Mesenteric fat pad (tissue), 1 donor: ENCODE results near the gene SARNP. TPM values are rescaled to one million over a fixed set of nuclear protein-coding genes. Genes with fewer than 3 reads are reported as not detected.
"Not testable (repeated sequence)": the region's sequence is repeated elsewhere in the genome, so short reads cannot be mapped to it uniquely, and the experiment has no call there.

Source experiments
- DNase-seq: peaks from one replicate; pipeline ENCODE4 v3.0.0-alpha.2; 2020; ENCODE audit warnings: low spot score
- total RNA-seq: library from RNA; stranded (reverse); fragmentation: NEBNext Ultra II Directional; extraction: Animal tissue kit (Norgen Biotek cat#: 25700); gene quantifications from one replicate; pipeline ENCODE4 v1.2.1, GENCODE V29; 2021
- donor health status: DM: yes; HTN: yes; CAD: no.

The SARNP gene
- total RNA-seq, 1 donor from 2014 or later, result 39.0 TPM

DNA sequence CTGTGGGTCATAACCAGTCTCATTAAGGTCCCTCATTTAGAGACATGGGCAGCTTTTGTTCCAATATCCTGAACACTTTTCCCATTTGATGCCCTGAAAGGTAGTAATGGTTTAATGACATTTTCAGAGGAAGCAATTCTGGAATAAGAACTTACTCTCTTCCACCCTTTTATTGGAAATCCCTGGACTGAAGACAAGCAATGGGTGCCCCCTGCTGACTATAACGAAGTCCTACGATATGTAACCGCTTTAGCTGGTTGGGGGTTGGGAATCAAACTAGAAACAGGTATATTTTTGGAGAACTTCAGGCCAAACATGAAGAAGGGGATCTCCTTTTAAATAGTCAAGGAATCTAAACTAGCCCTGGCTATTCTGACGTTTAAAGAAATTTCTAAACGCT lies 20.5 kb downstream of the SARNP start:
- no peak for DNase-seq

DNA sequence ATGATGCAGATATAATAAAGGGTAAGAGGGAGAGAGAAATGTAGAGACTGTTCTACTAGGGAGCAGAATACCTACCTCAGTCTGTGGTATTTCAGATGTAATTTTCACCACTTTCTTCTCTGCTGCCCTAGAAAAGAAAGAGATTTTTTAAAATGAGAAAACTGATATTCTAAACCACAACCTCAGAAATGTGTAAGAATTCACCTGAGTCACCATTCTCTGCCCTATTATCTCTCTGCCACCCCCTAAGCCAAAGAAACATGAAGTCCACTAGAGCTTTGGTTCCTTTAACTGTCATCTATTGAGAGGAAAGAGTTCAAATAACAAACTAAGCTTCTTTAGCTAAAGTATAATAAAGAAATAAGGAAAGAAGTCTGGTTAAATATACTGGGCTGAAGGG lies 21.6 kb downstream of the SARNP start:
- DNase-seq, result no peak

DNA sequence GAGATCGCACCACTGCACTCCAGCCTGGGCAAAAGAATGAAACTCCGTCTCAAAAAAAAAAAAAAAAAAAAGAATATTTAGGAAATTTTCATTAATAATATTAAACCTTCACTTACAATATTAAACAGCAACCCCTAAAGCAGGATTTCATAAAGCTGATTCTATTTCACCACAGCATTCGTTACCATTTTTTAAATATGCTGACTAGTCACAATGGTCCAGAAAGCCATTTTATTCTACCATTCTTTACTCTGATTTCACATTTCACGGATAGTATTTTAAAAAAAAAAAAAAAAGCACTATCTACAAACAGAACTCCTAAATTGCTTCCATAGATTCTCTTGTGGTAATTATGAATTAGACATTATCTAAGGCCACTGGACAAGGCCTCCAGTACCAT lies 27.6 kb downstream of the SARNP start:
- DNase-seq, result no peak

DNA sequence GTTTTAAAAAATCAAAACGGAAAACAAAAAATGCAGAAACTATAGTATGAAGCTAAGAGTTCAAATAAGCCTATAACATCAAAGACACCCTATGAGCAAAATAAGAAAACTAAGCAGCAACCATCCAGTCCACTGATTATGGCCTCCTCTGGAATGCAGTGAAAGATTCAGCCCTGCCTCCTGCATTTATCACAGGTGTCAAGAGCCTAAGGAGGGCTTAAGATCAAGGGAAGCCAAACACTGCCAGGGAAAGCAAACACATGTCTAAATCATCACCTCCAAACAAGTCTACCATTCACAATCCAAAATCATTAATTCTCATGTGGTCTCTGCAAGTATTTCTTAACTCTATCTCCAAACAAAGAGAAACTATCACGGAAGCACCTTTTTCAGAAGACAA lies 28.4 kb downstream of the SARNP start:
- no peak for DNase-seq

DNA sequence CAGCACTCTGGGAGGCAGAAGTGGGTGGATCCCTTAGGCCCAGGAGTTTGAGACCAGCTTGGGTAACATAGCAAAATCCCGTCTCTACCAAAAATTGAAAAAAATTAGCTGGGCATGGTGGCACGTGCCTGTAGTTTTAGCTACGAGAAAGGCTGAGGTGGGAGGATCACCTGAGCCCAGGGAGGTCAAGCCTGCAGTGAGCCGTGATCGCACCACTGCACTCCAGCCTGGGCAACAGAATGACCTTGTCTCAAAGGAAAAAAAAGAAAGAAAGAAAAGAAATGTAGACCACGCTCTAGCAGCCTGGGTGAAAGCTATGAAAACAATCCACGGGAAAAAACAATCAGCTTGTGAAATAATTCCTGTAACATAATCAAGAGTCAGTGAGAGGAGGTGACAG lies 29.0 kb downstream of the SARNP start:
- no peak for DNase-seq

DNA sequence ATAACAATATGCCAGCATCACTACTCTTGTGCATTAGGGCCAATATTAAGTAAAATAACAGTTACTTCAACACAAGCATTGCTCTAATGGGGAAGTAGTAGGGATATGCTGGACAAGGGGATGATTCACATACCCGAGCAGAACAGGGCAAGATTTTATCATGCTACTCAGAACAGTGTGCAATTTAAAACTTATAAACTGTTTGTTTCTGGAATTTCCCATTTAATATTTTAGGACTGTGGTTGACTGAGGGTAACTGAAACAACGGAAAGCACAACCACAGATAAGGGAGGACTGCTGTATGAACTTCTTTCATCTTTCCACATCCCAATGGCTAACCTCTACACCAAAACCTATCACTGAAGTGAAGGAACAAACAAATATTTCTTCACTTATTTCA lies 36.8 kb downstream of the SARNP start:
- no peak for DNase-seq

DNA sequence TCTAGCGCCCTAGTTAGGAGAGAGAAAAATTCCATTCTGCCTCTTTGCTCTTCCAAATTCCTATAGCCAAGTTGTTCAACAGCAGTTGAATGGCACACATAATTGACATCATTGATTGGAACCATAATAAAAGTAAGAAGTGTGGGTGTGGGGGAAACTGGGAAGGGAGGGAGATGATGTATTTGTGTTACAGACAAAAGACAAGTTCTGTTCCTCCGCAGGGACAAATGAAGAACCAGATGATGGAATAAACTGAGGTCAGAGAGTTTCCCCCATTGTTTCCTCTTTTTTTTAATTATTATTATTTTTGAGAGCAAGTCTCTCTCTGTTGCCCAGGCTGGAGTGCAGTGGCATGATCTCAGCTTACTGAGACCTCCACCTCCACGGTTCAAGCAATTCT lies 39.7 kb downstream of the SARNP start:
- no peak for DNase-seq

DNA sequence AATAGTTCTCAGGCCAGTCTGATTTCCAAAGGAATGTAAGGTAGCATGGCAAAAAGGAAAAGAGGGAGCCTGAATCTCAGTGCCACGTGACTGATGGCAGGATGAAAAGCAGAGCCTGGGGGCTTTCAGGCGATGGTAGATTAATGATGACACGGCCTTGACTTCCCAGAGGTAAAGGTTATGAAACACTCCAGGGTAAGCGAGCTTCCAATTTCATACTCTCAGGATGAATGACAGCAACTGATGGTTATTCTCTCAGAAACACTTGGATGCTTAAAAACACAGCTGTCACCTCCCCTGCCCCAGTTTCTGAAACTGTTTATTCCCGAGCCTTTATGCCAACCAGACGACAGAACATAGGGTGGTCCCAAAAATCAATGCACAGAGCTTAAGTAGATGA lies 45.8 kb downstream of the SARNP start:
- DNase-seq, result no peak

DNA sequence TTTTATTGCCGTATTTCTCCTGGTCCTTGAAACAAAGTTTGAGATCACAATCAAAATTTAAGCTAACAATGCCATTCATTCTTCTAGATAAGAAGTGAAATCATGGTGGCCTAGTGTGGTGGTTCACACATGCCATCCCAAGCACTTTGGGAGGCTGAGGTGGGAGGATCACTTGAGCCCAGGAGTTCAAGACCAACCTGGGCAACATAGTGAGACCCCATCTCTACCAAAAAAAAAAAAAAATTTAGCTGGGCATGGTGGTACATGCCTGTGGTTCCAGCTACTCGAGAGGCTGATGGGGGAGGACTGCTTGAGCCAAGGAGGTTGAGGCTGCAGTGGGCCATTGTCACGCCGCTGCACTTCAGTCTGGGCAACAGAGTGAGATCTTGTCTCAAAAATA lies 50.4 kb downstream of the SARNP start:
- DNase-seq, result no peak

DNA sequence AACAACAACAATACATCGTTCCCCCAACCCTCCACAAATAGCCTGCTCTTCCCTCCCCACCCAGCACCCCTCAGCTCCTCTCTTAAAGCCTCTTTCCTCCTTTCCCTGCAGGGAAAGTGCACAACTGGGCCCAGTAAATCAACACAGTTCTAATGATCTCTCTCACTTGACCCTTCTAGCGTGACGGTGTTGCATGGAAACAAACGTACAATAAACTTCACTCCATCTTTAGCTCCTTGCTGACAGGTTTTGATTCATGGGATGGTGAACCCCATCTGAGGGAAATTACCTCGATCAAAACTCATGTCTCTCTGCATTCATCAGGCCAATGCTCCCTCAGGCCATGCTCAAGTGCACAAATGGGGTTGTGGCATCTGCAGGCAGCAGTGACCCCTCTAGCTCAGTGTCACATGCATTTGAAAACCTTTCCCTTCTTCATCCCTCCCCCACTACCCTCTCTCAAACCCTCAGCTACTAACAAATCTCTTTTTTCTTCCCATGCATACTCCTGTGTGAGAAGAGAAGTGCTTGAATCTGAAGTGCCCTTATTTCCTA lies 51.7 kb downstream of the SARNP start:
- no peak for DNase-seq

DNA sequence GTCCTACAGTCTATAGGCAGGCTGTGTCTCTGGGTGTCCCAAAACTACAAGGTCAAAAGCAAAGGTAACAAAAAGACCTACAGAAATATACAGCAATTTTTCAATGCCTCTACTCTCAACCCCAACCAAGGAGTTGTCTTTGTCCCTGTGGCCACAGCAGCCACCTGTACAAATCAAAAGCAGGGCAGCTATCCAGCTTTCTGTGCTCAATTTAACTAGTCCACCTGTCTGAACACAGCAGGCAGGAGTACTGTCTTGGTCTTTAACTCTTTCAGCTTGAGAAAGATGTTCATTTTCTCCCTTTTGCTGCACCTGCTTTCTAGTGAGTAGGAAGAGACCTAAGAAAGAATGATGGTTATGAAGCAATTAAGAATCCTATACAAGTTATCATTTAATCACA lies 54.9 kb downstream of the SARNP start:
- no peak for DNase-seq

DNA sequence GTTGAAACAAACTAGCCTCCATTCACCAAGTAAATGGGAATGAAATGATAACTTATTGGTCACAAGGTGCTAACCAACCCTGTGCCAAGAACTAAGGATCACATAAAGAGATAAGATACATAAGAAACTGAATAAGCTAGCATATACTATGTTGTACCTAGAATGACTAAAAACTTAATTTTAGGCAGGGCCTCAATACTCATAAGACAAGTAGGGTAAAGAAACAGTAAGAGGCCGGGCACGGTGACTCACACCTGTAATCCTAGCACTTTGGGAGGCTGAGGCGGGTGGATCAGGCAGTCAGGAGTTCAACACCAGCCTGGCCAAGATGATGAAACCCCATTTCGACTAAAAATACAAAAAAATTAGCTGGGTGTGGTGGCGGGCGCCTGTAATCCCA lies 56.9 kb downstream of the SARNP start:
- no peak for DNase-seq

DNA sequence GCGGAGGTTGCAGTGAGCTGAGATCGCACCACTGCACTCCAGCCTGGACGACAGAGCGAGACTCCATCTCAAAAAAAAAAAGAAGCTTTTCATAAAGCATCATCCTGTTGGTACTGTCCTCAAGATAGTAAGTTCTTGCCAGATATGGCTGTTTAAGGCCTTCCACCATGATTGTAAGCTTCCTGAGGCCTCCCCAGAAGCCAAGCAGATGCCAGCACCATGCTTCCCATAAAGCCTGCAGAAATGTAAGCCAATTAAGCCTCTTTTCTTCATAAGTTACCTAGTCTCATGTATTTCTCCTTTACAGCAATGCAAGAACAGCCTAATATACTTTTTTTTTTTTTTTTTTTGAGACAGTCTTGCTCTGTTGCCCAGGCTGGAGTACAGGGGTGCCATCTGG lies 58.9 kb downstream of the SARNP start:
- not testable (repeated sequence) for DNase-seq

DNA sequence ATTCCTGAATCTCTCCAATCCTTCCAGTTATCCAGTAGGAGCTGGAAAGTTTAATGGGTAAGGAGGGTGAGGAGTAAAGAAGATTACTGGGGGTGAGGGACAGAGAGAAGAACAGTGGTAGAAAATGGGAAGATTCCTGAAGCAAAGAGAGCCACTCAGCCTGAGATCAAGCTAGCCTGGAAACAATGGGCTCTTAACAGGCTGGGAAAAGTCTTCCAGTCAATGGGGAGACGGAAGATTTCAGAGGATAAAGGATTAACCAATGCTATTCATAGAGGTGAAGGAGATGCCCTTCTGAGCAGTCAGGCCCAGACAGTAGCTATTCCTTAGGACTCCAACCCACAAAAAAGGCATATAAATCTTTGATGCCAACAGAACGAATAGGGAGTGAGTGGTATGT lies 59.8 kb downstream of the SARNP start:
- no peak for DNase-seq

DNA sequence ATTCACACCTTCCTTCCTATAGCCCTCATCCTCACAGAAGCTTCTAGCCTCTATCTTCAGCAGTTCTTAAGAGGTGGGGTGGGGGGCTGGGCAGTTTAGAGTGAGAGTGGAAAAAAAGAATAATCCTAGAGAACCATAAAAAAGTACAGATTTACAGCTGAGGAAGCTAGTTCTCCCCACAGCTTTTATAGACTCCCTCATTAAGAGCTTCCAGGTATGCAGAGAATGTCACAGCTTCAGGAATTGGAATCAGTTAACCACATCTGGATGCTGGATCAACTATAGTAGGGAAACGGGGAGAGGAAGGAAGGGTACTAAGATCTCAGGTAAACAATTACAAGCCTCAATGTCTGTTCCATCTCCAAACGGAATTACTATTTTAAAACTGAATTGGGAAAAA lies 62.3 kb downstream of the SARNP start:
- DNase-seq, result no peak

DNA sequence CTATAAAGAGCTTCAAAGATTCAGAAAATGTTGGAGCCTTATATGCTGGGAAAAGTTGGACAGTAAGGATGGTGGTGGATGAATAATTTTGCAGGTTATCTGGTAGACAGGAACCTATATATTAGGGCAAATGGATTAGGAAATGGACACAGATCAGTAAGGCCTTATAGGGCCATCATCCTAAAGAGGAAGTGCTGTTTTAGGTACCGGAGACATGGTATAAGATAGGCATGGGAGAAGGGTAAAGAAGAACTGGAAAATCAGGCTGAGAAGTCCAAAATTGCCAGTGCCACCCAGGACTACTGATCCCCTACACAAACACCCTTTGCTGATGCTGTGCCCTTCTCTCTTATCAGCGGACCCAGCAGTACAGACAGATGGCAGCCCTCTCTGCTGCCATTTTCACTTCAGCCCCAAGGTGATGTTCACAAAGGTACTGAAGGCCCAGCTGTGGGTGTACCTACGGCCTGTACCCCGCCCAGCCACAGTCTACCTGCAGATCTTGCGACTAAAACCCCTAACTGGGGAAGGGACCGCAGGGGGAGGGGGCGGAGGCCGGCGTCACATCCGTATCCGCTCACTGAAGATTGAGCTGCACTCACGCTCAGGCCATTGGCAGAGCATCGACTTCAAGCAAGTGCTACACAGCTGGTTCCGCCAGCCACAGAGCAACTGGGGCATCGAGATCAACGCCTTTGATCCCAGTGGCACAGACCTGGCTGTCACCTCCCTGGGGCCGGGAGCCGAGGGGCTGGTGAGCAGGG lies 69.1 kb downstream of the SARNP start:
- DNase-seq, result no peak

DNA sequence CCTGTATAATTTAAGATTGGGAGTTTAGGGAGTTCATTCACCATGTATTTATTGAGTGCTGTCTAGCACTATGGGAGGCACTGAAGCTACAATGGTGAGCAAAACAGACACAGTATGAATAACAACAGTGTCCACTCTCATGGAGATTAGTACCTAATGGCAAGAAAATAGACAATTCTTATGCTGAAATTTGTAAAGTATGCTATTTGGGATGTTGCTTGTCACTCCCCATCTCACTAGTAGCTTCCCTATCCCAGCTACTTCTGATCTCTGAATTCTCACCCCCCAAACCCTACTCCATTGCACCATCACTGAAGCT lies 70.7 kb downstream of the SARNP start:
- no peak for DNase-seq

DNA sequence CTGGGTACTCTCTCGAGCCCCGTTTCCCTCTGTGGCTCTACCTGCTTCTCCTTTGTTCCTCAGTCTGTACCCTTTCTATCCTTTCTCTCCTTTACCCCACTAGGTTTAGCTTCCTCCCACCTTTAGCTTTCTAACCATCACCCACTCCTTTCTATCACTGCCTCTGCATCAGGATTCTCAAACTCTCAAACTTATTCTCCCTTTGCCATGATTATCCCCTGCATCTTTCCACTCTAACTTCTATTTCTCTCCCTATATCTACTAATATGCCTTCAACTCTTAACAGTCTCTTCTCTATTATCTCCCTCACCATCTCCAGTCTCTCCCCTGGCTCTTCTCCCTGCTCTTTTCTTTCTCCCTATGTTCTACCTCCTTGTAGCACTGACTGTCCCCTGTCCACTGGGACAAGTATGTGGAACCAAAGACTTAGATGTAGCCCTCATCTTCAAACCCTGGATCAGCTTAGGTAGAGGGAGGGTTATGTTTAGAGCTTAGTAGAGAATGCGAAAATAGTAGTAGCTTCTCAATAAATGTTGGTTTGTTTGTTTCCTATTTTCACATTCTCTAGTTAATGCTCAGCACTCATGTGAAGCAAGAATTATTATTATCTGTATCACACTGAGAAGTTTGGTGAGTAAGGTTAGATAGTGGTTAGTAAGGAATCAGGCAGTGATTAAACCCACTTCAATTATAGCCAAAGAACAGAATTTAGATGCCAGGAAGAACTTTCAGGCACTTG lies 71.2 kb downstream of the SARNP start:
- DNase-seq, result no peak

DNA sequence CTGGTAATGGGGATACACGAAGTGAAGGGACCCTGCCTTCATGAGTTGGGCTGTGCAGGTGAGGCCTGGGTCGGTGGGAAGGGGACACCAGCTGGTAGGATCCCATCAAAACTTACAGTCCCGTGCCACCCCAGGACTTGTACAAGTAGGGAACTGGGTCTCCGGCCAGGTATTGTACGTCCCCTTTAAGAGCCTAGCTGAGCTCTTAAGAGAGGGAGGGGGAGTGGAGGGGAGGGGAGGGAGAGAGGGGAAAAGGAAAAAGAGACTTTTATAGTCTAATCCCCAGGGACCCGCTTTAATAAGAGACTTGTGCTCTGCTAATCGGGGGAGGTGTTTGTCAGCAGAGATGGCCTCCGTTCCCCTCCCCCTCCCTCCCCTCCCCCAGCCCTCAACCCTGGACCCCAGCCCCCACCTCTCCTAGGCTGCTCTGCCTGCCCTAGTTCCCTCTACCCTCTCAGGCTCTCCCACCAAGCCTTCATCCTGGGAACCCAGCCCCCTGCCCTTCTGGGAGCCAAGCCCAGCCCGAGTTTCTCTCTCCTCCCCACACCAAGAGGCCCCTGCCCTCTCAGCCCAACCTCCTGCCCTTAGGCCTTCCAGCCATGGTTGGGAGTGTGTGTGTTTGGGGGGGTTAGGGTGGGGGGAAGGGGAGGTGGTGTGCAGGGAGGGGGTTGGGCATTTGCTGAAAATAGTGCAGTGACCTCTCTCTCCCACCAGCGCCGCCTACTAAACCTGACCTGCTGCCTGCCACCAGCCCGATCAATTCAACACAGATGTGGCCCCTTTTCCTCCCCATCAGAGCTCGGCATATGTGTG lies 72.0 kb downstream of the SARNP start:
- no peak for DNase-seq

DNA sequence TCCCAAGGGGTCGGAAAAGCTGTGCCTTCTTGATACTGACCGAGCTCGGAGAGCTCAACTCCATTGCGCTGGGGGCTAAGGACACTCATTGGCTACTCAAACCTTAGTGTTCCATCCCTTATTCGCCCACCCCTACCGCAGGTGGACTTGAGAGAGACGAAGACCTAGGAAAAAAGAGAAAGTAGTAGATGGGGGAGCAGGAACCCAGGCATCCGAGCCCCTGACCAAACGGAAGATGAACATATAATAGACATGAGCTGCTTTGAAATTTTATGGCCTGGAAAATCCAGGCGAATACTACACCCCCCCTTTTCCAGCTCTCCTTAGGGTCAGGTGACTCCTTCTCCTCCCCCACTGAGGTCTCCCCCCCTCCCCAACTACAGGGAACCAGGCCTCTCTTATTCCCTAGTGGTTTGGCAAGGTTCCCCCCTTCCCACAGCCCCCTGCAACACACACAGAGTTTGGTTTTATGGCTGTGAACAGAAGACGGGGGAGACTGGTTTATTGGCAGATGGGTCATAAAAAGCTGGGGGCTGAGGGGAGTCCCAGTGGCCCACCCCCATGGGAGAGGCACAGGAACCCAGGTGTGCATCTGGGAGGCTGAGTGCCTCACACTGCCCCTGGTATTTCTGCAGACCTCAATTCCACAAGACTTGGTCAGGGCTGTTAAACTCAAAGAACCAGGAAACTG lies 73.0 kb downstream of the SARNP start:
- DNase-seq, result no peak
